Right lobe of liver (tissue), 4 donors: ENCODE data around the gene CXCR1.

Experiments used
- POLR2A ChIP-seq: fragments of 450-650 bp; IDR thresholded peaks from one replicate; pipeline ENCODE4 v1.6.1; 2017; ENCODE audit warnings: antibody characterized with exemption, mild to moderate bottlenecking
- TF ChIP-seq, protein P1 (sequence below), 4 donors: fragments of 200-600 bp in 3 of 4; fragments of 450-650 bp in 1 of 4; IDR thresholded peaks; one replicate each; pipeline versions ENCODE4 v1.5.1 to v1.8.0; 2016 to 2022; ENCODE audit warnings: antibody characterized with exemption in 4 of 4, mild to moderate bottlenecking in 2 of 4
- donor health status: DM: no; HTN: no; CAD: no.
- donor health status: DM: no; HTN: no; CAD: no.
- donor health status: DM: no; HTN: yes; CAD: no.

DNA sequence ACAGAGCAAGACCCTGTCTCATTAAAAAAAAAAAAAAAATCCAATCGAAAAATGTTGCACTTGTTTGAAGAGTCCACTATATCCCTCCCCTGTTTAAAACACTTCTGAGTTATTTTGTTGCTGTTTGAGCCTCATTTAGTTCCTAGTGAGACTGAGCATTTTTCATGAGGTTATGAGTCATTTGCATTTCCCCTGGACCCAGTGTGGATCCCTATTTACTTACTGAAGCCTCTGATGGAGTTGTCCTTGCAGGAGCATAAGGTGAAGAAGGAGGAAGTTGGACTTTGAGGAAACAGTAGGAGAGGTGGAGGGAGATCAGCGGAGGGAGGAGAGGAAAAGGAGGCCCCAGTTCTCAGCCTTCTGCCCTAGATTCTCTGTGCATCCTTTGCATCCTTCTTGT lies 5.1 kb downstream of the CXCR1 start:
- no peak for TF ChIP-seq POLR2A
- TF ChIP-seq, protein P1, sequence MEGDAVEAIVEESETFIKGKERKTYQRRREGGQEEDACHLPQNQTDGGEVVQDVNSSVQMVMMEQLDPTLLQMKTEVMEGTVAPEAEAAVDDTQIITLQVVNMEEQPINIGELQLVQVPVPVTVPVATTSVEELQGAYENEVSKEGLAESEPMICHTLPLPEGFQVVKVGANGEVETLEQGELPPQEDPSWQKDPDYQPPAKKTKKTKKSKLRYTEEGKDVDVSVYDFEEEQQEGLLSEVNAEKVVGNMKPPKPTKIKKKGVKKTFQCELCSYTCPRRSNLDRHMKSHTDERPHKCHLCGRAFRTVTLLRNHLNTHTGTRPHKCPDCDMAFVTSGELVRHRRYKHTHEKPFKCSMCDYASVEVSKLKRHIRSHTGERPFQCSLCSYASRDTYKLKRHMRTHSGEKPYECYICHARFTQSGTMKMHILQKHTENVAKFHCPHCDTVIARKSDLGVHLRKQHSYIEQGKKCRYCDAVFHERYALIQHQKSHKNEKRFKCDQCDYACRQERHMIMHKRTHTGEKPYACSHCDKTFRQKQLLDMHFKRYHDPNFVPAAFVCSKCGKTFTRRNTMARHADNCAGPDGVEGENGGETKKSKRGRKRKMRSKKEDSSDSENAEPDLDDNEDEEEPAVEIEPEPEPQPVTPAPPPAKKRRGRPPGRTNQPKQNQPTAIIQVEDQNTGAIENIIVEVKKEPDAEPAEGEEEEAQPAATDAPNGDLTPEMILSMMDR (IDR thresholded peaks at IDR 0.05): no peak
